ENCODE data around the gene LMOD3. TPM values are rescaled to one million over a fixed set of nuclear protein-coding genes. Genes with fewer than 3 reads are reported as not detected.
A peak's percentile ranks its signal among the peaks of the same experiment; 100 is the strongest.

The LMOD3 gene
- total RNA-seq, 2 experiments from 2014 or later: not detected

- DNase-seq (no peak), ATAC-seq (ENCODE audit: poor library complexity) (no peak)
- Histone ChIP-seq H3K4me1 (ENCODE audit: insufficient read depth, low read length) (no peaks in the 10 kb centered on the region), H3K9me3 (ENCODE audit: control insufficient read depth in 1 of 2, insufficient read depth in 1 of 2, low read length in 2 of 2) (no peaks in the 10 kb centered on the region), H3K36me3 (ENCODE audit: insufficient read depth, low read length) (peaks cover 4% of the 10 kb centered on the region), H3K27me3 (ENCODE audit: control insufficient read depth in 1 of 2, insufficient read depth in 2 of 2, low read length in 2 of 2) (no peaks in the 10 kb centered on the region), H3K27ac (ENCODE audit: low read depth in 1 of 2, low read length in 2 of 2) (no peak overlapping the region), H3K4me3 (ENCODE audit: low read length) (no peak overlapping the region)
- Mint-ChIP-seq H3K27me3 (no peaks in the 10 kb centered on the region), H3K36me3 (ENCODE audit: low read depth) (peaks cover 10% of the 10 kb centered on the region), H3K27ac (no peak overlapping the region), H3K4me1 (ENCODE audit: low read depth) (peaks cover 12% of the 10 kb centered on the region), H3K9me3 (no peaks in the 10 kb centered on the region), H3K4me3 (no peak overlapping the region)
- intact Hi-C loops (cut with DNase I, micrococcal nuclease): no loop called here
- ChIA-PET CTCF (interaction anchor here (0.9 to 1.7 kb wide), 2 partner anchors 10 to 40 kb away, joined by 3 to 4 read pairs; no protein-coding TSS in a partner anchor), POLR2A (no interaction called here)
- TF ChIP-seq, protein P1, sequence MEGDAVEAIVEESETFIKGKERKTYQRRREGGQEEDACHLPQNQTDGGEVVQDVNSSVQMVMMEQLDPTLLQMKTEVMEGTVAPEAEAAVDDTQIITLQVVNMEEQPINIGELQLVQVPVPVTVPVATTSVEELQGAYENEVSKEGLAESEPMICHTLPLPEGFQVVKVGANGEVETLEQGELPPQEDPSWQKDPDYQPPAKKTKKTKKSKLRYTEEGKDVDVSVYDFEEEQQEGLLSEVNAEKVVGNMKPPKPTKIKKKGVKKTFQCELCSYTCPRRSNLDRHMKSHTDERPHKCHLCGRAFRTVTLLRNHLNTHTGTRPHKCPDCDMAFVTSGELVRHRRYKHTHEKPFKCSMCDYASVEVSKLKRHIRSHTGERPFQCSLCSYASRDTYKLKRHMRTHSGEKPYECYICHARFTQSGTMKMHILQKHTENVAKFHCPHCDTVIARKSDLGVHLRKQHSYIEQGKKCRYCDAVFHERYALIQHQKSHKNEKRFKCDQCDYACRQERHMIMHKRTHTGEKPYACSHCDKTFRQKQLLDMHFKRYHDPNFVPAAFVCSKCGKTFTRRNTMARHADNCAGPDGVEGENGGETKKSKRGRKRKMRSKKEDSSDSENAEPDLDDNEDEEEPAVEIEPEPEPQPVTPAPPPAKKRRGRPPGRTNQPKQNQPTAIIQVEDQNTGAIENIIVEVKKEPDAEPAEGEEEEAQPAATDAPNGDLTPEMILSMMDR (IDR thresholded peaks at IDR 0.05): no peak
These were observed 11.4 kb downstream of the LMOD3 start for GRCh38 chr3:69110941-69111546.

- peaks cover 25% of the 10 kb centered on the region for H3K36me3 ChIP-seq (ENCODE audit: insufficient read depth, low read length)
- H3K27ac ChIP-seq (ENCODE audit: low read depth in 1 of 2, low read length in 2 of 2): no peak overlapping the region
- H3K4me3 ChIP-seq (ENCODE audit: low read length): no peak overlapping the region
- H3K9me3 ChIP-seq (ENCODE audit: control insufficient read depth in 1 of 2, insufficient read depth in 1 of 2, low read length in 2 of 2): no peaks in the 10 kb centered on the region
- CTCF ChIA-PET: no interaction called here
- POLR2A ChIA-PET: interaction anchor here (0.8 to 3.4 kb wide), 4 partner anchors 8 to 91 kb away, joined by 3 to 14 read pairs (median 4); partner anchors contain the start of gene ARL6IP5
- no peaks in the 10 kb centered on the region for H3K27me3 ChIP-seq (ENCODE audit: control insufficient read depth in 1 of 2, insufficient read depth in 2 of 2, low read length in 2 of 2)
- no peaks in the 10 kb centered on the region for H3K9me3 Mint-ChIP-seq
- TF ChIP-seq, protein P1 (IDR thresholded peaks at IDR 0.05): no peak
- H3K27me3 Mint-ChIP-seq: no peaks in the 10 kb centered on the region
- ATAC-seq (ENCODE audit: poor library complexity) (no peak), DNase-seq (no peak)
- H3K4me1 ChIP-seq (ENCODE audit: insufficient read depth, low read length): peaks cover 7% of the 10 kb centered on the region
- intact Hi-C loops (cut with DNase I, micrococcal nuclease): no loop called here
- peak overlapping the region; percentile 4 for H3K27ac Mint-ChIP-seq
- no peak overlapping the region for H3K4me3 Mint-ChIP-seq
- H3K4me1 Mint-ChIP-seq (ENCODE audit: low read depth): peaks cover 31% of the 10 kb centered on the region
- peaks cover 32% of the 10 kb centered on the region for H3K36me3 Mint-ChIP-seq (ENCODE audit: low read depth)
These were observed 13.6 kb downstream of the LMOD3 start for GRCh38 chr3:69108811-69109210.

DNA sequence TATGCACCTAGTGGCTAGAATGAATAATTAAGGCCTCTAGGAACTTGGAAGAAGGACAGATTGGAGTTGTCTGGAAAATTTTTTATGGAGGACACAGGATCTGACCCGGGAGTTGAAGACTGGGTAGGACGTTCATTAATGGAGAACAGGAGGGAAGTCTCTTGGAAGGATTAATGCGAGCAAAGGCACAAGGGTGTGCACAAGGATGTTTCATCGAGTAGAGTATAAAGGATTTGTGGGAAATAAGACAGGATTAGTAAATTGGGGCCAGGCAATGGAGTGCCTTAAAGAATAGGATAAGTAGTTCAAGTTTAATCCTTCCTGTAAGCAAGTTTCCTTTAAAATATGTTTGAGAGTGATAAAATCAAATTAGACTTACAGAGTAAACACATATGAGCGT lies 14.6 kb downstream of the LMOD3 start:
- intact Hi-C loops (cut with DNase I, micrococcal nuclease): no loop called here
- Mint-ChIP-seq H3K4me1 (ENCODE audit: low read depth) (peaks cover 35% of the 10 kb centered on the region), H3K27me3 (no peaks in the 10 kb centered on the region), H3K27ac (peak overlapping the region; percentile 11), H3K4me3 (no peak overlapping the region), H3K36me3 (ENCODE audit: low read depth) (peaks cover 42% of the 10 kb centered on the region), H3K9me3 (no peaks in the 10 kb centered on the region)
- Histone ChIP-seq H3K27me3 (ENCODE audit: control insufficient read depth in 1 of 2, insufficient read depth in 2 of 2, low read length in 2 of 2) (no peaks in the 10 kb centered on the region), H3K4me1 (ENCODE audit: insufficient read depth, low read length) (peaks cover 11% of the 10 kb centered on the region), H3K27ac (ENCODE audit: low read depth in 1 of 2, low read length in 2 of 2) (no peak overlapping the region), H3K36me3 (ENCODE audit: insufficient read depth, low read length) (peaks cover 35% of the 10 kb centered on the region), H3K9me3 (ENCODE audit: control insufficient read depth in 1 of 2, insufficient read depth in 1 of 2, low read length in 2 of 2) (no peaks in the 10 kb centered on the region), H3K4me3 (ENCODE audit: low read length) (no peak overlapping the region)
- ATAC-seq (ENCODE audit: poor library complexity) (no peak), DNase-seq (no peak)
- ChIA-PET CTCF (no interaction called here), POLR2A (interaction anchor here (3.4 kb wide), 1 partner anchor 23 kb away, joined by 14 read pairs; the partner anchor contains the start of gene ARL6IP5)
- TF ChIP-seq, protein P1 (IDR thresholded peaks at IDR 0.05): no peak
